GM12878 (cell line): ENCODE measurements around the gene ANO3. TPM values are rescaled to one million over a fixed set of nuclear protein-coding genes. Genes with fewer than 3 reads are reported as not detected.

Source experiments
- ATAC-seq: fragments of 200-7000 bp; cut with Tn5 transposase; 3 replicates; pipeline ENCODE4 v1.9.1; 2020; ENCODE audit warnings: mild to moderate bottlenecking, moderate library complexity
- BruUV-seq: library from RNA; stranded (reverse); fragments of 400-500 nt; replicated peaks from 2 replicates; lab custom pipeline; 2021; lab: Mats Ljungman, UMichigan
- CTCF ChIA-PET: fragments of 300-600 bp; sonication (Branson Sonifier 250); formaldehyde crosslinking; extraction: SDS; loops from one replicate; lab custom pipeline; 2021; ENCODE audit warnings: inconsistent platforms; lab: Yijun Ruan, JAX
- POLR2A ChIA-PET: fragments of 350-600 bp; formaldehyde crosslinking; extraction: SDS; loops from one replicate; lab custom pipeline; 2021; ENCODE audit warnings: inconsistent platforms; lab: Charles Lee
- RAD21 ChIA-PET: fragments of 300-600 bp; sonication (Branson Sonifier 250); formaldehyde crosslinking; loops from one replicate; lab custom pipeline; 2023; ENCODE audit warnings: antibody characterized with exemption; ENCODE audit not compliant: unreplicated experiment; lab: Charles Lee
- SMC1A ChIA-PET: fragments of 300-600 bp; sonication (Branson Sonifier 250); formaldehyde crosslinking; loops from one replicate; lab custom pipeline; 2023; ENCODE audit not compliant: unreplicated experiment, uncharacterized antibody; lab: Charles Lee
- DNase-seq: peaks from one replicate; pipeline ENCODE4 v3.0.0-alpha.2; 2011; ENCODE audit warnings: low read depth, low spot score
- FAIRE-seq: peaks from 3 replicates; lab custom pipeline; 2011; peaks lifted over from hg19 to GRCh38; lab: Jason Lieb, UNC
- H2AFZ ChIP-seq: 2 replicates; pipeline ENCODE4 v1.6.0; 2011; ENCODE audit warnings: low read depth, low read length, control low read depth; ENCODE audit not compliant: control insufficient read depth
- H3K27ac ChIP-seq: 2 replicates; pipeline ENCODE4 v1.5.1; 2011; ENCODE audit warnings: control low read depth; ENCODE audit not compliant: control insufficient read depth, insufficient read depth
- H3K27me3 ChIP-seq, 2 experiments: replicated peaks in 1 of 2; 2 replicates each; pipeline versions ENCODE4 v1.6.0 to v1.6.1; 2011; ENCODE audit warnings: low read length in 1 of 2; ENCODE audit not compliant: control insufficient read depth in 2 of 2, insufficient read depth in 2 of 2
- H3K36me3 ChIP-seq, 2 experiments: 2 replicates each; pipeline ENCODE4 v1.5.1; 2011; ENCODE audit warnings: low read length in 1 of 2; ENCODE audit not compliant: control insufficient read depth in 2 of 2, insufficient read depth in 2 of 2
- H3K4me1 ChIP-seq: 2 replicates; pipeline ENCODE4 v1.6.1; 2011; ENCODE audit warnings: mild to moderate bottlenecking, low read length, moderate library complexity, mixed read lengths; ENCODE audit not compliant: control insufficient read depth, insufficient read depth
- H3K4me2 ChIP-seq: 2 replicates; pipeline ENCODE4 v1.6.0; 2011; ENCODE audit warnings: control low read depth; ENCODE audit not compliant: control insufficient read depth, insufficient read depth
- H3K4me3 ChIP-seq: fragments of 200-600 bp; sonication (generic); 2 replicates; pipeline ENCODE4 v1.5.1; 2016
- H3K79me2 ChIP-seq: 2 replicates; pipeline ENCODE4 v1.6.0; 2011; ENCODE audit warnings: low read length; ENCODE audit not compliant: control insufficient read depth, insufficient read depth
- H3K9ac ChIP-seq: 2 replicates; pipeline ENCODE4 v1.8.0; 2011; ENCODE audit warnings: low read length, control low read depth, mixed read lengths; ENCODE audit not compliant: control insufficient read depth, insufficient read depth
- H3K9me3 ChIP-seq: replicated peaks from 3 replicates; pipeline ENCODE4 v1.5.1; 2011; ENCODE audit warnings: mild to moderate bottlenecking, low read length; ENCODE audit not compliant: control insufficient read depth, insufficient read depth
- H4K20me1 ChIP-seq: 2 replicates; pipeline ENCODE4 v1.6.0; 2011; ENCODE audit not compliant: control insufficient read depth, insufficient read depth
- CBX5 ChIP-seq: sonication (generic); IDR thresholded peaks from 2 replicates; pipeline ENCODE4 v1.6.1; 2016; ENCODE audit warnings: low read depth, moderate library complexity, mild to moderate bottlenecking, inconsistent platforms
- CUX1 ChIP-seq: IDR thresholded peaks from 2 replicates; pipeline ENCODE4 v1.6.1; 2012; ENCODE audit warnings: improper control_type of control experiment, low read depth, low read length; ENCODE audit not compliant: insufficient replicate concordance
- IRF5 ChIP-seq: fragments of 450-650 bp; IDR thresholded peaks from 2 replicates; pipeline ENCODE4 v1.6.1; 2017; ENCODE audit warnings: borderline replicate concordance
- WGBS: methylation state at CpG from one replicate; pipeline ENCODE4 v1.1.6; 2016; ENCODE audit warnings: low lambda C conversion rate; ENCODE audit not compliant: insufficient replicate concordance, insufficient coverage; ENCODE audit errors: missing lambda C conversion rate; 5-methylcytosine and 5-hydroxymethylcytosine counted together
- in situ Hi-C: fragments of 300-500 bp; cut with MboI; formaldehyde crosslinking; loops from 9 replicates; pipeline ENCODE4 v1.14.3; 2018; ENCODE audit warnings: mixed read lengths
- intact Hi-C: fragments of 100-400 bp; cut with micrococcal nuclease; formaldehyde crosslinking; loops from one replicate; pipeline ENCODE4 v1.14.2; 2022; ENCODE audit not compliant: unreplicated experiment
- polyA plus RNA-seq, 11 experiments: library from polyadenylated mRNA; depleted of rRNA in 4 of 11; unstranded in 6 of 11; stranded (reverse) in 5 of 11; fragments of >200 nt; fragmentation: Nextera tagmentation in 4 of 11; fragmentation: Illumina TruSeq in 1 of 11; extraction: Ambion mirVana in 4 of 11; extraction: Trizol in 1 of 11; gene quantifications; 1 replicate in 1 of 11; 2 replicates in 10 of 11; pipeline versions ENCODE4 v1.2.1 to v1.2.3, GENCODE V29; 2011 to 2016; ENCODE audit warnings: inconsistent platforms in 2 of 11, missing spikeins in 2 of 11, low read depth in 1 of 11
- total RNA-seq, 4 experiments: library from RNA; depleted of rRNA in 3 of 4; stranded (reverse); fragments of >200 nt in 3 of 4; fragmentation: Illumina TruSeq in 1 of 4; extraction: Trizol in 1 of 4; gene quantifications; 2 replicates each; pipeline versions ENCODE4 v1.2.1 to v1.2.3, GENCODE V29; 2013 to 2021

Gene ANO3
- total and polyA plus RNA-seq, 10 of the 15 experiments (the other 5 are each of a cell fraction or from before 2014, with no cell fraction given) = 0.13 to 5.9 (median 0.44) TPM

- Histone ChIP-seq H3K4me1 (no peaks in the 10 kb centered on the region), H3K9ac (no peak overlapping the region), H3K4me3 (no peak overlapping the region), H3K27ac (no peak overlapping the region)
- in situ Hi-C loops = no loop called here
- BruUV-seq = no TSS peak
- no peak for FAIRE-seq
- CTCF ChIA-PET = no interaction called here
- WGBS = 21% methylated on average over 1 of the region's 1 CpG
- TF ChIP-seq IRF5 = no peak
- TF ChIP-seq CUX1 = no peak
- peak; percentile 88; the same call in 1 of the 2 replicates for TF ChIP-seq CBX5
- TF ChIP-seq, all 136 proteins: peak for 1
- Histone ChIP-seq H3K4me2 (no peak overlapping the region), H3K36me3 (no peaks in the 10 kb centered on the region), H4K20me1 (no peaks in the 10 kb centered on the region), H3K79me2 (no peaks in the 10 kb centered on the region), H3K9me3 (no peaks in the 10 kb centered on the region), H3K27me3 (no peaks in the 10 kb centered on the region), H2AFZ (no peak overlapping the region)
- ChIA-PET POLR2A (no interaction called here), RAD21 (no interaction called here), SMC1A (no interaction called here)
- DNase-seq (no peak), ATAC-seq (no peak)
- intact Hi-C loops = no loop called here
Measured at GRCh38 chr11:26377619-26378018, 45.7 kb downstream of the ANO3 start.
